ENCODE results near the gene TMEM117. TPM values are rescaled to one million over a fixed set of nuclear protein-coding genes. Genes with fewer than 3 reads are reported as not detected.

Gene TMEM117
- total RNA-seq, 2 experiments from 2014 or later = 0.95 to 7.1 TPM

GRCh38 chr12:43807386-43807785 lies 28.5 kb upstream of the TMEM117 start:
- no peaks in the 10 kb centered on the region for H3K9me3 ChIP-seq (ENCODE audit: low read length)
- ChIA-PET CTCF (ENCODE audit: unreplicated experiment) (no interaction called here), POLR2A (interaction anchor here (0.6 to 4.5 kb wide), 13 partner anchors 9 to 1034 kb away, joined by 3 to 42 read pairs (median 4); partner anchors contain the start of genes IRAK4, PUS7L and TMEM117)
- peaks cover 45% of the 10 kb centered on the region for H3K79me2 ChIP-seq (ENCODE audit: insufficient read depth, low read depth, low read length)
- peaks cover 36% of the 10 kb centered on the region for H3K4me1 ChIP-seq (ENCODE audit: insufficient read depth, low read length, poor library complexity, severe bottlenecking)
- intact Hi-C loops (cut with micrococcal nuclease; ENCODE audit: unreplicated experiment) = no loop called here
- H3K4me2 ChIP-seq (ENCODE audit: low read length) = peak overlapping the region; percentile 95
- no peak for TF ChIP-seq EZH2phosphoT487 (IDR thresholded peaks at IDR 0.05; ENCODE audit: borderline replicate concordance, low read depth, low read length)
- TF ChIP-seq, protein P1, sequence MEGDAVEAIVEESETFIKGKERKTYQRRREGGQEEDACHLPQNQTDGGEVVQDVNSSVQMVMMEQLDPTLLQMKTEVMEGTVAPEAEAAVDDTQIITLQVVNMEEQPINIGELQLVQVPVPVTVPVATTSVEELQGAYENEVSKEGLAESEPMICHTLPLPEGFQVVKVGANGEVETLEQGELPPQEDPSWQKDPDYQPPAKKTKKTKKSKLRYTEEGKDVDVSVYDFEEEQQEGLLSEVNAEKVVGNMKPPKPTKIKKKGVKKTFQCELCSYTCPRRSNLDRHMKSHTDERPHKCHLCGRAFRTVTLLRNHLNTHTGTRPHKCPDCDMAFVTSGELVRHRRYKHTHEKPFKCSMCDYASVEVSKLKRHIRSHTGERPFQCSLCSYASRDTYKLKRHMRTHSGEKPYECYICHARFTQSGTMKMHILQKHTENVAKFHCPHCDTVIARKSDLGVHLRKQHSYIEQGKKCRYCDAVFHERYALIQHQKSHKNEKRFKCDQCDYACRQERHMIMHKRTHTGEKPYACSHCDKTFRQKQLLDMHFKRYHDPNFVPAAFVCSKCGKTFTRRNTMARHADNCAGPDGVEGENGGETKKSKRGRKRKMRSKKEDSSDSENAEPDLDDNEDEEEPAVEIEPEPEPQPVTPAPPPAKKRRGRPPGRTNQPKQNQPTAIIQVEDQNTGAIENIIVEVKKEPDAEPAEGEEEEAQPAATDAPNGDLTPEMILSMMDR (conservative IDR thresholded peaks at IDR 0.05; ENCODE audit: low read length) = no peak
- no peak for DNase-seq (ENCODE audit: low spot score)
- peak overlapping the region; percentile 90 for H3K27ac ChIP-seq (ENCODE audit: low read depth, low read length, poor library complexity, severe bottlenecking)
- H3K4me3 ChIP-seq (ENCODE audit: low read depth, low read length, poor library complexity, severe bottlenecking) = peak overlapping the region; percentile 92
- no peaks in the 10 kb centered on the region for H3K9me2 ChIP-seq (ENCODE audit: insufficient read depth, low read length)
- peak overlapping the region; percentile 92; the same call in 1 of the 2 replicates for H2AFZ ChIP-seq (ENCODE audit: low read length)
- no TSS peak for BruUV-seq (replicated peaks)
- H4K20me1 ChIP-seq (ENCODE audit: insufficient read depth, low read length) = peaks cover 20% of the 10 kb centered on the region; the same call in 1 of the 2 replicates
- H3K36me3 ChIP-seq (ENCODE audit: insufficient read depth, low read length) = peaks cover 18% of the 10 kb centered on the region

DNA sequence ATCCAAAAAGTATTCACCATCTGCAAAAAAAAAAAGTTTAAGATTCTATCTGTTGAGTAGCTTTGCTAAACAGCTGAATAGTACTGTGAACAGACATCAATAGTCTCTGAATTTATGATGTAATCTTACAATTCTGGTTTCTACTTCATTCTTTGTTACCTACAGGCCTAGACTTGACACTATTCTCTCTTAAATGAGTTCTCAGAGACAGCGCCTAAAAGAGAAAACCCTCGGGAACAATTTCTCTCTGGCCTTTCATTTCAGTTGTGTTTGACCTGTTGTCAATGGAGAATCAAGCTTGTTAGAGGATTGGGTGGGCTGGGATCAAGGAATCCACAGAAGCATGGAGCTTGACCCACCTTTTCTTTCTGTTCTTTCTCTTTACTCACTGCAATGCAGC lies 23.8 kb upstream of the TMEM117 start:
- Histone ChIP-seq H3K4me2 (ENCODE audit: low read length) (no peak overlapping the region), H4K20me1 (ENCODE audit: insufficient read depth, low read length) (no peaks in the 10 kb centered on the region), H3K9me2 (ENCODE audit: insufficient read depth, low read length) (no peaks in the 10 kb centered on the region), H3K79me2 (ENCODE audit: insufficient read depth, low read depth, low read length) (peaks cover 3% of the 10 kb centered on the region; the same call in 1 of the 2 replicates), H2AFZ (ENCODE audit: low read length) (no peak overlapping the region), H3K9me3 (ENCODE audit: low read length) (no peaks in the 10 kb centered on the region), H3K27ac (ENCODE audit: low read depth, low read length, poor library complexity, severe bottlenecking) (no peak overlapping the region), H3K36me3 (ENCODE audit: insufficient read depth, low read length) (no peaks in the 10 kb centered on the region), H3K4me3 (ENCODE audit: low read depth, low read length, poor library complexity, severe bottlenecking) (no peak overlapping the region), H3K4me1 (ENCODE audit: insufficient read depth, low read length, poor library complexity, severe bottlenecking) (peaks cover 7% of the 10 kb centered on the region)
- TF ChIP-seq, protein P1 (conservative IDR thresholded peaks at IDR 0.05; ENCODE audit: low read length) = no peak
- TF ChIP-seq EZH2phosphoT487 (IDR thresholded peaks at IDR 0.05; ENCODE audit: borderline replicate concordance, low read depth, low read length) = no peak
- POLR2A ChIA-PET = interaction anchor here (0.7 to 1.2 kb wide), 2 partner anchors 8 to 1070 kb away, joined by 3 to 4 read pairs; no protein-coding TSS in a partner anchor
- CTCF ChIA-PET (ENCODE audit: unreplicated experiment) = no interaction called here
- intact Hi-C loops (cut with micrococcal nuclease; ENCODE audit: unreplicated experiment) = no loop called here
- no TSS peak for BruUV-seq (replicated peaks)
- DNase-seq (ENCODE audit: low spot score) = no peak

DNA sequence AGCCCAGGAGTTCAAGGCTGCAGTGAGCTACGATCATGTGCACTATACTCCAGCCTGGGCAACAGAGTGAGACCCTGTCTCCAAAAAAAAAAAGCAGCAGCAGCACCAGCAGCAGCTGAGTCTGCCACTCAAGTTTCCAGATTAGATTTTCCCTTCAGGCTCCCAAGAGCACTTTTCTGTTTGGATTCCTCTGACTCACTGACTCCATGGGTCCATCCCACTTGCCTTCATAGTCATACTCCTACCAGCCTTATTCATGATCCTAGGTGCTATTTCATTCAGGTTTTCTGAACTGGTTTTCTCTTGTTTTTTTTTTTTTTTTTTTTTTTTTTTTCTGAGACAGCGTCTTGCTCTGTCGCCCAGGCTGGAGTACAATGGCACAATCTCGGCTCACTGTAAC lies 23.0 kb upstream of the TMEM117 start:
- intact Hi-C loops (cut with micrococcal nuclease; ENCODE audit: unreplicated experiment) = no loop called here
- BruUV-seq (replicated peaks) = no TSS peak
- Histone ChIP-seq H3K9me2 (ENCODE audit: insufficient read depth, low read length) (no peaks in the 10 kb centered on the region), H3K4me3 (ENCODE audit: low read depth, low read length, poor library complexity, severe bottlenecking) (no peak overlapping the region), H3K36me3 (ENCODE audit: insufficient read depth, low read length) (no peaks in the 10 kb centered on the region), H2AFZ (ENCODE audit: low read length) (no peak overlapping the region), H4K20me1 (ENCODE audit: insufficient read depth, low read length) (no peaks in the 10 kb centered on the region), H3K4me2 (ENCODE audit: low read length) (no peak overlapping the region), H3K79me2 (ENCODE audit: insufficient read depth, low read depth, low read length) (no peaks in the 10 kb centered on the region), H3K27ac (ENCODE audit: low read depth, low read length, poor library complexity, severe bottlenecking) (no peak overlapping the region), H3K4me1 (ENCODE audit: insufficient read depth, low read length, poor library complexity, severe bottlenecking) (no peaks in the 10 kb centered on the region), H3K9me3 (ENCODE audit: low read length) (no peaks in the 10 kb centered on the region)
- POLR2A ChIA-PET = interaction anchor here (0.7 to 1.9 kb wide), 3 partner anchors 10 to 20 kb away, joined by 3 to 4 read pairs (median 4); no protein-coding TSS in a partner anchor
- DNase-seq (ENCODE audit: low spot score) = no peak
- TF ChIP-seq, protein P1 (conservative IDR thresholded peaks at IDR 0.05; ENCODE audit: low read length) = no peak
- TF ChIP-seq EZH2phosphoT487 (IDR thresholded peaks at IDR 0.05; ENCODE audit: borderline replicate concordance, low read depth, low read length) = no peak
- CTCF ChIA-PET (ENCODE audit: unreplicated experiment) = no interaction called here

All from OCI-LY7 (cell line).